HG03460 (cell line): ENCODE results near the gene TSPAN14.

ENCODE experiments used
- ATAC-seq: cut with Tn5 transposase; IDR thresholded peaks from one replicate; pipeline ENCODE4 v1.9.1; 2021; ENCODE audit not compliant: unreplicated experiment

Gene TSPAN14

DNA sequence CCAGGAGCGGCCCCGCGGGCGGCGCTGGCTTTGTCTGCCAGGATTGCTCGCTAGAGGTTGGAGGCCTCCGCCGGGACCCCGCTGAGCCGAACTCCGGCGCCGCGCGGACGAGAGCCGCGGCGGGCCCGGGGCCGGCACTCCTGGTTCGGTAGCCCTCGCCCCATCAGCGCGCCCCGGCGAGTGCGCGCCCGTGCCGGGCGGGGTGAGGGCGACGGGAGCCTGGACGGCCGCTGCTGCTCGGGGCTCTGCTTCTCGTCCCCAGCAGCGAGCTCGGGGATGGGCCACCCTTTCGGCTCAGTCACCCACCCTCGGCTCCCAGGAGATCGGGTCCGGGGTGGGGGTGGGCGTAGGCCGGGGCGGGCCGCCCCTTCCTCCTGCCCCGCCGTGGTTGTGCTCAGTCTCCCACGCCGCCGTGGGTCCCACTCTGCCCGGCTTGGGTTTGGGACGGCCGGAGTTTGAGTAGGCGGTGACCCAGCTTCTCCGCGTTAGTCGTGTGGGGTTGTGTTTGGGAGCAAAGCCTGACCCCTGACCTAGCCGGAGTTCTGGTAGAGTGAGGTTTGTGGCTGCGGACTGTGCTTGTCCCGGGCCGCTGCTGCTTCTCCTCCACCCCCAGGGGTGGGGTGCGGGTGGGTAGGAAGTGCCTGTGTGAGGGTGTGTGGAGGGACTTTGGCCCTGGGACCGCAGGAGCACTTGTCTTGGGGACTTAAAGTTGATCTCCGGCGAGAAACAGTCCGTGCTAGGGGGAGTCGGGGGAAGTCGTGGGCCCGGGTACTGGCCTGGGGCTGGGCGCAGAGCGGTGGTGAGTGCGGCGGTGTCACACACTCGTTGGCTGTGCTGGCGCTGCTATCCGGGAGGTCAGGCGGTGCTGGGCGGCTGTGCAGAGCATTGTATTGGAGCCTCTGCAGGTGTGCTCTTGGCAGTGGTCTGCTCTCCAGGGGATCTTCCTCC is 677 bp downstream of the TSPAN14 start:
- ATAC-seq = peak; percentile 19

GRCh38 chr10:80455461-80456349 is 1.6 kb downstream of the TSPAN14 start:
- no peak for ATAC-seq

GRCh38 chr10:80457554-80458262 is 3.6 kb downstream of the TSPAN14 start:
- no peak for ATAC-seq

GRCh38 chr10:80458263-80458625 is 4.1 kb downstream of the TSPAN14 start:
- ATAC-seq = no peak

GRCh38 chr10:80458638-80459037 is 4.5 kb downstream of the TSPAN14 start:
- ATAC-seq = no peak

GRCh38 chr10:80459047-80459865 is 5.1 kb downstream of the TSPAN14 start:
- ATAC-seq = peak; percentile 43

DNA sequence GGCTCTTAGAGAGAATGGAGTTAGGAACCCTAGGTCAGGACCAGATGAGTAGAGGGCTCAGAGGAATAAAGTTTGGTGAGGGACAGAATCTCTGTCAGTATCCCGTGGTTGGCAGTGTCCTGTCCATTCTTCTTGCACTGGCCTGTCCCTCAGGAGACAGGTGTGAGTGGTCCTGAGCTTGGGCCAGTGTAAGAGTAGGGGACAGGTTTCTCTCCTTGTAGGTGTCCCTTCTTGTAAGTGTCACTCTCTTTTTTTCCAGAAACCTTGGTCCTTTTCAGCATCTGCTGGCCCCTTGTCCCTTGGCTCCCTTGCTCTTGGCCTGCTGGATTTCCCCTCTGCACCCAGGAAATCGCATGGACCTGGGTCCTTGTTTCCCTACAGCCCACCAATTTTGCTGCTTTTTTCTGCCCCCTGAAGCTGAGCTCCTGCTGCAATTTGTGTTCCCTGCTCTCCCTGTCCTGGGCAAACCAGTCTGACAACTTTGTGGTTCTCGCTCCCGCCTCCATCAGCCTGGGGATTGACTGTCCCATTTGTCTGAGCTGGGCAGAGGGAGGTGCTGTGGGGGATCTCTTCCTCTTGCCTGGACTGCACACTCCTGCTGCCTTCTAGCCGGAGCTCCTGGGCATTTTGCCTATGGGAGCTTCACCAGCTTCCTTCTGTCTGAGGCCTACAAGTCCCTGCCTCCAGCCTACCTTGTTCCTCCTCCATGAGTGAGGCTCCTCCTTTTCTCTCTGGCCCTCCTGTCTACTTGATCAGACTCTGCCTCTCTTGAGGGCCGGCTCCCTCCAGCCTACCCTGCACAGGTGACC is 6.5 kb downstream of the TSPAN14 start:
- ATAC-seq = no peak

GRCh38 chr10:80461208-80462183 is 7.4 kb downstream of the TSPAN14 start:
- no peak for ATAC-seq

DNA sequence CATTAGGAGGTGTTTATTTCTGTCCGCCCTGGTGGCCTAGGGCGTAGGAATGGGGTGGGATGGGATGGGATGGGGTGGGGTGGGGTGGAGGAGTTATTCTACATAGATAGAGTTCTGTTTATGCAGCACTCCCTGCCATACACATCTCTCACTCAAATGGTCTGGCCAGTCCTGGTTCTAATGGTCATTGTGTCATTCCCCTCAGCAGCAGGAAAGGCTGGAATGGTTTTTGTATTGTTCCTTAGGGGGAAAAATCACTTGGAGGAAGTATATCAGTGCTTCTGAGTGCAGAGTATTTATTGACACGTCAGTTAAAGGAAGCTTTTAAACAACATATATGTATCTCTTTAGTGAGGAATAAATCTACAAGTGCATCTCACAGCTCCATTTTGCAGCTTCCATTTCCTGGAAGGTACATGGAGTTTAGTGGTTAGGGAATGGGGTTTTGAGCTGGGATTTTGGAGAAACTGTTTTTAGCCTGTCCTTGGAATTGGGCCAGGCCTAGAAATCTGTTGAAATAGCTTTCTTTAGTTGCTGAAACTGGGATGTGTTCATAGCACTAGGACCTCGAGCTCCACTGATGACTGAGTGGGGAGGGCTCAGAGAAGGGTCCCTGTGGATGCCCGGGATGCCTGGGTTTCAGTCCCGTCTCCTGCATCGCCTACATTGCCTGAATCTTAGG is 8.3 kb downstream of the TSPAN14 start:
- no peak for ATAC-seq

- ATAC-seq = no peak
Observed at GRCh38 chr10:80462981-80463741, 9.1 kb downstream of the TSPAN14 start.

DNA sequence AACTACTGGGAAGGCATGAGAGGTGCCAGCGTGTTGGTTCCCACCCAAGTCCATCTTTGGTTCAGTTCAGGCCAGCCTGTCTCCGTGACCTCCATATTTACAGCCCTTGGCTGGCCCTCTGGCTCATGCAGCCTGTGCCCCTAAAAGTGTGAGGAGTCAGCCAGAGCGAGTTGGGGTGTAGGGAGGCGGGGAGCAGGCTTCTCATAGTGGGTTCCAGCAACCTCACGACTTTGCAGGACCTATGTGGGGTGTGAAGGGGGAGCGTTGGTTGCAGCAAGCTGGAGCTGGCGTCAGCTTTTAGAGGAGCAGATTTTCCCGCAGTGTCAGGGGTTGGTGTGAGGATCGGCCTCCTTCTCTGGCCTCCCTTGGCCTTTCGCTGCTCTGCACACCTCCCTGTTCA is 9.8 kb downstream of the TSPAN14 start:
- no peak for ATAC-seq

DNA sequence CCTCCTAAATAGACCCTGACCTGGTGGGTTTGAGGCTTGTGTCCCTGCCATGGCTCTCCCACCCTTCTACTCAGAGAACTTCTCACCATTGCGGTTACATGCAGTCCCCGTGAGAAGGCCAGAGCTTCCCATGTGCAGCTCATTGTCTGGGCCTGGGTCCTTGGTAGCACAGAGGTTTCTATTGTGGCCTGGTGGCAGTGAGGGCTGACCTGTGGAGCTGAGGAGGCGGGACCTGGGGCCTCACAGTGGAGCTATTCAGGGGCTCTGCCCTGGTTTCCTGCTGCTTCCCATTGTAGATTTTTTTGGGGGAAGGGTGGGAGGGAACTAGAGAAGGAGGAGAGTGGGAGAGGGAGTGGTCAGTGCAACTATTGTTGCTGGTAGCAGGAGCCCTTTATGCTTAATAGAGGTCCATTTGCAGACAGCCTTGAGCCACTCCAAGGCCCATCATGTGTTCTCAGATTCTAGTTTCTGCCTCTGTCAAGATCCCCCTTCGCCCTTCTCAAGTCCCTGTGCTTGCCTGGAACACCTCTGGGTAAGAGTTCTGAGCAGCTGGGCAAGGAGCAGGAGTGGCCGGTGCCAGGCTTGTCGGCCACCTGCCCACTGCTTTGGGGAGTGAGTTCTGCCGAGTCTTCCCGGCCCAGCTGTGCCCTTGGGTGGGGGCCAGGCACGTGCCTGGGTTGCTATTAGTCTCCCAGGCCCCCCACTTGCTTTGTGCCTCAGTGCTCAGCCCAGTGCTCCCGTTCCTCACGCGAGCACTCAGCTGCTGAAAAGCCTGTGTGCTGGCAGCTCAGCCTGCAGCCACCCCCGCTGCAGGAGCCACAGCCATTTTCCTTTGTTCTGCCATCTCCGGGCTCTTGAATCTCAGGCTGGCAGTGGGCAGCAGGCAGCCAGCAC is 10.7 kb downstream of the TSPAN14 start:
- no peak for ATAC-seq

DNA sequence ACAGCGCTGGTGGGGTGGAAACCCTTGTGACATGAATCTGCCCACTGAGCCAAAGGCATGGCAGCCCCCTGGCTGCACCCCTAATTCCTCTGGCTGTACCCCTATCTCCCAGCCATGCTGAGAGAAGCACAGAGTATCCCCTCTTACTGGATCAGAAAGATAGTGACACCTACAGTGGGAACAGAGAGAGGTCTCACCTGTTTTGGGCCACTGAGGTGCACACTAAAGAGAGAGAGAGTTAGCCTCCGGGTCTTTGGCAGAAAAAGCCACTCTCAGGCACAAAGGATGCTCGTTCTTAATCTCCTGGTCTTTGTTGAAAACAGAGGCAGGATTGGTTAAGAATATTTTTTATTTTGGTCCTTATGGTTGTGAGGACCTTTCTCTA is 11.3 kb downstream of the TSPAN14 start:
- ATAC-seq = no peak

GRCh38 chr10:80465839-80466590 is 11.9 kb downstream of the TSPAN14 start:
- peak; percentile 46 for ATAC-seq

- no peak for ATAC-seq
Observed at GRCh38 chr10:80466724-80467326, 12.7 kb downstream of the TSPAN14 start.
